HCT116 (cell line): ENCODE measurements around the gene TAC4. TPM values are rescaled to one million over a fixed set of nuclear protein-coding genes. Genes with fewer than 3 reads are reported as not detected.

Experiments used
- ATAC-seq: fragments of 200-7000 bp; cut with Tn5 transposase; 2 replicates; pipeline ENCODE4 v1.9.1; 2020; ENCODE audit warnings: mild to moderate bottlenecking, moderate library complexity
- BruUV-seq: library from RNA; stranded (reverse); fragments of 400-500 nt; replicated peaks from 2 replicates; lab custom pipeline; 2021; lab: Mats Ljungman, UMichigan
- CTCF ChIA-PET: fragments of 300-600 bp; sonication (Branson Sonifier 250); formaldehyde crosslinking; loops from one replicate; lab custom pipeline; 2021; ENCODE audit warnings: antibody characterized with exemption; lab: Charles Lee
- POLR2A ChIA-PET: fragments of 300-600, 350-600 bp; sonication (Branson Sonifier 250); formaldehyde crosslinking; loops from one replicate; lab custom pipeline; 2021; ENCODE audit warnings: antibody characterized with exemption; lab: Charles Lee
- RAD21 ChIA-PET, 2 experiments: fragments of 300-600 bp; sonication (Branson Sonifier 250); formaldehyde crosslinking; loops; one replicate each; lab custom pipeline; 2023; ENCODE audit warnings: low total read pairs in 2 of 2; ENCODE audit not compliant: uncharacterized antibody in 2 of 2, unreplicated experiment in 2 of 2, low non-redundant PET in 1 of 2; lab: Charles Lee
- DNase-seq: peaks from one replicate; pipeline ENCODE4 v3.0.0-alpha.2; 2010; ENCODE audit warnings: low read depth, low spot score
- H2AFZ ChIP-seq: fragments of 200-600 bp; shearing (Covaris generic), sonication (generic); 2 replicates; pipeline ENCODE4 v1.6.1; 2017; ENCODE audit warnings: low read depth, mixed run types, mixed read lengths, antibody characterized with exemption, low read length; ENCODE audit not compliant: poor library complexity, severe bottlenecking
- H3K27ac ChIP-seq: 2 replicates; pipeline ENCODE4 v1.5.1; 2012; ENCODE audit warnings: low read depth, low read length
- H3K27me3 ChIP-seq: fragments of 200-600 bp; sonication (generic); 2 replicates; pipeline ENCODE4 v1.6.1; 2016; ENCODE audit warnings: mixed run types, low read length, mixed read lengths; ENCODE audit not compliant: insufficient read depth
- H3K36me3 ChIP-seq, 2 experiments: fragments of 200-500 bp in 1 of 2; fragments of 200-600 bp in 1 of 2; sonication (Bioruptor generic) in 1 of 2; sonication (generic) in 1 of 2; 2 replicates each; pipeline versions ENCODE4 v1.5.1 to v1.6.1; 2014 to 2016; ENCODE audit warnings: low read length in 2 of 2, inconsistent platforms in 1 of 2, mixed read lengths in 1 of 2, mixed run types in 1 of 2; ENCODE audit not compliant: insufficient read depth in 2 of 2, control insufficient read depth in 1 of 2
- H3K4me1 ChIP-seq, 2 experiments: fragments of 200-600 bp in 1 of 2; sonication (generic) in 1 of 2; 2 replicates each; pipeline versions ENCODE4 v1.5.1 to v1.6.1; 2012 to 2017; ENCODE audit warnings: low read length in 2 of 2, inconsistent platforms in 1 of 2, mild to moderate bottlenecking in 1 of 2, mixed read lengths in 1 of 2, mixed run types in 1 of 2, moderate library complexity in 1 of 2; ENCODE audit not compliant: insufficient read depth in 2 of 2, control insufficient read depth in 1 of 2
- H3K4me2 ChIP-seq: fragments of 200-600 bp; sonication (generic); 2 replicates; pipeline ENCODE4 v1.6.1; 2017; ENCODE audit warnings: mixed run types, low read length, mixed read lengths
- H3K4me3 ChIP-seq, 2 experiments: fragments of 200-600 bp in 1 of 2; sonication (generic) in 1 of 2; replicated peaks in 1 of 2; 2 replicates each; pipeline ENCODE4 v1.5.1; 2011 to 2016; ENCODE audit warnings: low read length in 2 of 2, control low read depth in 1 of 2, low read depth in 1 of 2, mild to moderate bottlenecking in 1 of 2, mixed read lengths in 1 of 2, mixed run types in 1 of 2
- H3K79me2 ChIP-seq: fragments of 200-600 bp; sonication (generic); 2 replicates; pipeline ENCODE4 v1.6.1; 2017; ENCODE audit warnings: mild to moderate bottlenecking, mixed run types, low read length, moderate library complexity, mixed read lengths; ENCODE audit not compliant: insufficient read depth
- H3K9ac ChIP-seq: fragments of 200-600 bp; sonication (generic); 2 replicates; pipeline ENCODE4 v1.6.1; 2016; ENCODE audit warnings: low read length, mixed read lengths
- H3K9me2 ChIP-seq: fragments of 200-600 bp; sonication (generic), shearing (Covaris generic); 2 replicates; pipeline ENCODE4 v1.6.1; 2017; ENCODE audit warnings: mixed run types, mild to moderate bottlenecking, moderate library complexity; ENCODE audit not compliant: insufficient read depth
- H3K9me3 ChIP-seq, 2 experiments: fragments of 200-500 bp in 1 of 2; fragments of 200-600 bp in 1 of 2; sonication (Bioruptor generic) in 1 of 2; sonication (generic) in 1 of 2; 2 replicates each; pipeline ENCODE4 v1.6.1; 2014 to 2017; ENCODE audit warnings: low read length in 2 of 2, mixed read lengths in 2 of 2, inconsistent platforms in 1 of 2, low read depth in 1 of 2, mild to moderate bottlenecking in 1 of 2, mixed run types in 1 of 2, moderate library complexity in 1 of 2; ENCODE audit not compliant: control insufficient read depth in 1 of 2, insufficient read depth in 1 of 2
- H4K20me1 ChIP-seq: fragments of 200-600 bp; sonication (generic), shearing (Covaris generic); 2 replicates; pipeline ENCODE4 v1.6.1; 2017; ENCODE audit warnings: mixed run types, mild to moderate bottlenecking, moderate library complexity; ENCODE audit not compliant: insufficient read depth
- CBX3 ChIP-seq: IDR thresholded peaks from 2 replicates; pipeline ENCODE4 v1.6.1; 2012; ENCODE audit warnings: low read depth
- EZH2phosphoT487 ChIP-seq: fragments of 200-600 bp; IDR thresholded peaks from 2 replicates; pipeline ENCODE4 v1.6.1; 2018; ENCODE audit warnings: antibody characterized with exemption, borderline replicate concordance
- MAX ChIP-seq: IDR thresholded peaks from 2 replicates; pipeline ENCODE4 v1.6.1; 2012
- POLR2A ChIP-seq: IDR thresholded peaks from 2 replicates; pipeline ENCODE4 v1.7.0; 2011; ENCODE audit warnings: borderline replicate concordance; ENCODE audit not compliant: insufficient read depth, insufficient read length; ENCODE audit errors: extremely low read depth
- SP1 ChIP-seq: IDR thresholded peaks from 2 replicates; pipeline ENCODE4 v1.6.1; 2012; ENCODE audit warnings: low read depth
- TCF7L2 ChIP-seq: IDR thresholded peaks from 2 replicates; pipeline ENCODE4 v1.7.0; 2011; ENCODE audit warnings: borderline replicate concordance, inconsistent platforms; ENCODE audit not compliant: insufficient read depth, insufficient read length; ENCODE audit errors: extremely low read depth
- intact Hi-C: fragments of 100-400 bp; cut with micrococcal nuclease; formaldehyde crosslinking; loops from 2 replicates; pipeline ENCODE4 v1.10.0; 2022
- total RNA-seq: library from RNA; stranded (reverse); gene quantifications from one replicate; pipeline ENCODE4 v1.2.1, GENCODE V29; 2021; ENCODE audit not compliant: unreplicated experiment
- TF ChIP-seq, protein P1 (sequence below): IDR thresholded peaks from 2 replicates; pipeline ENCODE4 v1.6.1; 2011; ENCODE audit warnings: mild to moderate bottlenecking, low read length, moderate library complexity; ENCODE audit not compliant: insufficient replicate concordance; ENCODE audit errors: extremely low read depth
- TF ChIP-seq, protein P2 (sequence below): IDR thresholded peaks from 2 replicates; pipeline ENCODE4 v1.6.1; 2012; ENCODE audit warnings: low read depth

Gene TAC4
- total RNA-seq, 1 experiment from 2014 or later, result not detected

GRCh38 chr17:49814781-49815529 is 32.9 kb downstream of the TAC4 start:
- BruUV-seq, result no TSS peak
- no peaks in the 10 kb centered on the region; the same call in 1 of the 2 replicates for H4K20me1 ChIP-seq
- H3K27me3 ChIP-seq, result no peaks in the 10 kb centered on the region
- intact Hi-C loops, result no loop called here
- H3K36me3 ChIP-seq, result peaks cover 47 to 52% of the 10 kb centered on the region in 2 experiments
- ChIA-PET CTCF (no interaction called here), RAD21 (no interaction called here), POLR2A (no interaction called here)
- peaks cover 26% of the 10 kb centered on the region for H3K79me2 ChIP-seq
- ATAC-seq, result no peak
- H3K27ac ChIP-seq, result no peak overlapping the region
- no peak overlapping the region for H3K9ac ChIP-seq
- H3K9me2 ChIP-seq, result no peaks in the 10 kb centered on the region
- no peak for DNase-seq
- TF ChIP-seq POLR2A, result no peak
- no peak for TF ChIP-seq EZH2phosphoT487
- TF ChIP-seq, protein P1, sequence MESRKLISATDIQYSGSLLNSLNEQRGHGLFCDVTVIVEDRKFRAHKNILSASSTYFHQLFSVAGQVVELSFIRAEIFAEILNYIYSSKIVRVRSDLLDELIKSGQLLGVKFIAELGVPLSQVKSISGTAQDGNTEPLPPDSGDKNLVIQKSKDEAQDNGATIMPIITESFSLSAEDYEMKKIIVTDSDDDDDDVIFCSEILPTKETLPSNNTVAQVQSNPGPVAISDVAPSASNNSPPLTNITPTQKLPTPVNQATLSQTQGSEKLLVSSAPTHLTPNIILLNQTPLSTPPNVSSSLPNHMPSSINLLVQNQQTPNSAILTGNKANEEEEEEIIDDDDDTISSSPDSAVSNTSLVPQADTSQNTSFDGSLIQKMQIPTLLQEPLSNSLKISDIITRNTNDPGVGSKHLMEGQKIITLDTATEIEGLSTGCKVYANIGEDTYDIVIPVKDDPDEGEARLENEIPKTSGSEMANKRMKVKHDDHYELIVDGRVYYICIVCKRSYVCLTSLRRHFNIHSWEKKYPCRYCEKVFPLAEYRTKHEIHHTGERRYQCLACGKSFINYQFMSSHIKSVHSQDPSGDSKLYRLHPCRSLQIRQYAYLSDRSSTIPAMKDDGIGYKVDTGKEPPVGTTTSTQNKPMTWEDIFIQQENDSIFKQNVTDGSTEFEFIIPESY, result no peak
- TF ChIP-seq SP1, result no peak
- no peak for TF ChIP-seq CBX3
- TF ChIP-seq, protein P2, sequence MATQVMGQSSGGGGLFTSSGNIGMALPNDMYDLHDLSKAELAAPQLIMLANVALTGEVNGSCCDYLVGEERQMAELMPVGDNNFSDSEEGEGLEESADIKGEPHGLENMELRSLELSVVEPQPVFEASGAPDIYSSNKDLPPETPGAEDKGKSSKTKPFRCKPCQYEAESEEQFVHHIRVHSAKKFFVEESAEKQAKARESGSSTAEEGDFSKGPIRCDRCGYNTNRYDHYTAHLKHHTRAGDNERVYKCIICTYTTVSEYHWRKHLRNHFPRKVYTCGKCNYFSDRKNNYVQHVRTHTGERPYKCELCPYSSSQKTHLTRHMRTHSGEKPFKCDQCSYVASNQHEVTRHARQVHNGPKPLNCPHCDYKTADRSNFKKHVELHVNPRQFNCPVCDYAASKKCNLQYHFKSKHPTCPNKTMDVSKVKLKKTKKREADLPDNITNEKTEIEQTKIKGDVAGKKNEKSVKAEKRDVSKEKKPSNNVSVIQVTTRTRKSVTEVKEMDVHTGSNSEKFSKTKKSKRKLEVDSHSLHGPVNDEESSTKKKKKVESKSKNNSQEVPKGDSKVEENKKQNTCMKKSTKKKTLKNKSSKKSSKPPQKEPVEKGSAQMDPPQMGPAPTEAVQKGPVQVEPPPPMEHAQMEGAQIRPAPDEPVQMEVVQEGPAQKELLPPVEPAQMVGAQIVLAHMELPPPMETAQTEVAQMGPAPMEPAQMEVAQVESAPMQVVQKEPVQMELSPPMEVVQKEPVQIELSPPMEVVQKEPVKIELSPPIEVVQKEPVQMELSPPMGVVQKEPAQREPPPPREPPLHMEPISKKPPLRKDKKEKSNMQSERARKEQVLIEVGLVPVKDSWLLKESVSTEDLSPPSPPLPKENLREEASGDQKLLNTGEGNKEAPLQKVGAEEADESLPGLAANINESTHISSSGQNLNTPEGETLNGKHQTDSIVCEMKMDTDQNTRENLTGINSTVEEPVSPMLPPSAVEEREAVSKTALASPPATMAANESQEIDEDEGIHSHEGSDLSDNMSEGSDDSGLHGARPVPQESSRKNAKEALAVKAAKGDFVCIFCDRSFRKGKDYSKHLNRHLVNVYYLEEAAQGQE, result no peak
- no peak for TF ChIP-seq MAX
- no peak for TF ChIP-seq TCF7L2
- H3K4me3 ChIP-seq, result no peak overlapping the region
- no peaks in the 10 kb centered on the region for H3K9me3 ChIP-seq
- H3K4me1 ChIP-seq, result no peaks in the 10 kb centered on the region
- no peak overlapping the region for H3K4me2 ChIP-seq
- no peak overlapping the region for H2AFZ ChIP-seq
